T47D (cell line): ENCODE data around the gene MCEMP1.
"Not testable (repeated sequence)": the region's sequence is repeated elsewhere in the genome, so short reads cannot be mapped to it uniquely, and the experiment has no call there.

Source experiments
- DNase-seq, 2 experiments: peaks; one replicate each; pipeline versions ENCODE4 v3.0.0 to v3.0.0-alpha.2; 2011 to 2012; ENCODE audit warnings: low read depth in 1 of 2, low spot score in 1 of 2
- JUND ChIP-seq: IDR thresholded peaks from 2 replicates; pipeline ENCODE4 v1.6.1; 2012; ENCODE audit warnings: low read depth
- in situ Hi-C: cut with HindIII; loops from 2 replicates; pipeline ENCODE4 v1.10.0; 2016; ENCODE audit warnings: low sequenced_read_pairs, low pct_unique_long_range_greater_than_20kb

MCEMP1 gene

GRCh38 chr19:7637374-7638256 is 39.3 kb upstream of the MCEMP1 start:
- DNase-seq, result no peak
- TF ChIP-seq JUND, result no peak
- in situ Hi-C loops, result no loop called here

- in situ Hi-C loops, result no loop called here
- DNase-seq, result no peak
- TF ChIP-seq JUND, result no peak
Measured at GRCh38 chr19:7638802-7639465, 38.0 kb upstream of the MCEMP1 start.

GRCh38 chr19:7639863-7640348 is 37.0 kb upstream of the MCEMP1 start:
- DNase-seq, result no peak
- no peak for TF ChIP-seq JUND
- in situ Hi-C loops, result no loop called here

GRCh38 chr19:7640803-7641202 is 36.1 kb upstream of the MCEMP1 start:
- in situ Hi-C loops, result no loop called here
- DNase-seq, result no peak
- no peak for TF ChIP-seq JUND

GRCh38 chr19:7641290-7642276 is 35.3 kb upstream of the MCEMP1 start:
- in situ Hi-C loops, result no loop called here

GRCh38 chr19:7642295-7643030 is 34.4 kb upstream of the MCEMP1 start:
- in situ Hi-C loops, result no loop called here
- TF ChIP-seq JUND, result no peak
- DNase-seq, result no peak

More at GRCh38 chr19:7641290-7642276, 35.3 kb upstream of the MCEMP1 start:
- TF ChIP-seq JUND, result no peak
- no peak for DNase-seq

GRCh38 chr19:7643031-7643415 is 33.9 kb upstream of the MCEMP1 start:
- TF ChIP-seq JUND, result no peak
- no peak for DNase-seq
- in situ Hi-C loops, result no loop called here

- in situ Hi-C loops, result not testable (repeated sequence)
- DNase-seq, result peak; percentile 24 to 95
Measured at GRCh38 chr19:7643629-7644549, 33.0 kb upstream of the MCEMP1 start.

- DNase-seq, result no peak
- in situ Hi-C loops, result no loop called here
- TF ChIP-seq JUND, result no peak
Measured at GRCh38 chr19:7644550-7644877, 32.4 kb upstream of the MCEMP1 start.

GRCh38 chr19:7645163-7645562 is 31.7 kb upstream of the MCEMP1 start:
- TF ChIP-seq JUND, result no peak
- in situ Hi-C loops, result no loop called here
- DNase-seq, result no peak
